HepG2 (cell line): Measurements from ENCODE around the gene PGAP3. TPM values are rescaled to one million over a fixed set of nuclear protein-coding genes. Genes with fewer than 3 reads are reported as not detected.

ENCODE experiments used
- ATAC-seq: fragments of 200-7000 bp; cut with Tn5 transposase; 3 replicates; pipeline ENCODE4 v1.9.1; 2020; ENCODE audit warnings: mild to moderate bottlenecking, moderate library complexity
- BruUV-seq: library from RNA; stranded (reverse); fragments of 400-500 nt; replicated peaks from 2 replicates; lab custom pipeline; 2021; lab: Mats Ljungman, UMichigan
- CTCF ChIA-PET: fragments of 300-600 bp; formaldehyde crosslinking; extraction: SDS; loops from one replicate; lab custom pipeline; 2021; ENCODE audit warnings: low total read pairs, inconsistent platforms, low intra/inter-chr PET ratio; lab: Yijun Ruan, JAX
- POLR2A ChIA-PET: fragments of 350-600 bp; sonication (Branson Sonifier 250); formaldehyde crosslinking; loops from one replicate; lab custom pipeline; 2020; ENCODE audit warnings: antibody characterized with exemption, inconsistent platforms; lab: Yijun Ruan, JAX
- DNase-seq: peaks from one replicate; pipeline ENCODE4 v3.0.0-alpha.2; 2015; ENCODE audit warnings: low spot score
- FAIRE-seq: peaks from 3 replicates; lab custom pipeline; 2011; peaks lifted over from hg19 to GRCh38; lab: Jason Lieb, UNC
- H2AFZ ChIP-seq: one replicate; pipeline ENCODE4 v1.6.1; 2011; ENCODE audit warnings: low read length, inconsistent platforms
- H3K27ac ChIP-seq: fragments of 300-600 bp; 3 replicates; pipeline ENCODE4 v1.8.0; 2011; ENCODE audit warnings: mixed run types, mild to moderate bottlenecking, mixed read lengths, low read length, inconsistent platforms; ENCODE audit not compliant: insufficient read depth; ENCODE audit errors: extremely low read length
- H3K27me3 ChIP-seq, 2 experiments: fragments of 200-600 bp in 1 of 2; 2 replicates in 1 of 2; 3 replicates in 1 of 2; pipeline versions ENCODE4 v1.6.0 to v1.8.0; 2011; ENCODE audit warnings: low read length in 2 of 2, mild to moderate bottlenecking in 2 of 2, moderate library complexity in 2 of 2, inconsistent platforms in 1 of 2; ENCODE audit not compliant: insufficient read depth in 2 of 2, control insufficient read depth in 1 of 2
- H3K36me3 ChIP-seq, 2 experiments: fragments of 200-600 bp in 1 of 2; replicated peaks in 1 of 2; 2 replicates in 1 of 2; 3 replicates in 1 of 2; pipeline versions ENCODE4 v1.5.1 to v1.8.0; 2011; ENCODE audit warnings: low read length in 2 of 2, inconsistent platforms in 1 of 2; ENCODE audit not compliant: insufficient read depth in 2 of 2, control insufficient read depth in 1 of 2
- H3K4me1 ChIP-seq: 2 replicates; pipeline ENCODE4 v1.5.1; 2012; ENCODE audit warnings: low read length, inconsistent platforms; ENCODE audit not compliant: insufficient read depth
- H3K4me2 ChIP-seq: 2 replicates; pipeline ENCODE4 v1.6.0; 2011; ENCODE audit warnings: low read depth, low read length, inconsistent platforms
- H3K4me3 ChIP-seq, 3 experiments: fragments of 200-600 bp in 1 of 3; sonication (generic), shearing (Covaris generic) in 1 of 3; replicated peaks in 1 of 3; 2 replicates each; pipeline ENCODE4 v1.5.1; 2011 to 2016; ENCODE audit warnings: low read length in 3 of 3, inconsistent platforms in 2 of 3, low read depth in 2 of 3, mild to moderate bottlenecking in 2 of 3, control low read depth in 1 of 3, mixed read lengths in 1 of 3; ENCODE audit not compliant: insufficient read depth in 1 of 3
- H3K79me2 ChIP-seq: one replicate; pipeline ENCODE4 v1.6.1; 2011; ENCODE audit warnings: low read length, inconsistent platforms; ENCODE audit not compliant: insufficient read depth
- H3K9ac ChIP-seq: 2 replicates; pipeline ENCODE4 v1.6.0; 2011; ENCODE audit warnings: mild to moderate bottlenecking, low read depth, low read length, inconsistent platforms; ENCODE audit not compliant: insufficient read depth
- H3K9me3 ChIP-seq: 2 replicates; pipeline ENCODE4 v1.5.1; 2012; ENCODE audit warnings: mild to moderate bottlenecking, low read length
- H4K20me1 ChIP-seq: 2 replicates; pipeline ENCODE4 v1.6.0; 2011; ENCODE audit warnings: inconsistent platforms, mild to moderate bottlenecking, low read length, moderate library complexity; ENCODE audit not compliant: insufficient read depth
- IKZF1 ChIP-seq: fragments of 450-650 bp; IDR thresholded peaks from 2 replicates; pipeline ENCODE4 v1.7.1; 2016
- MEIS1 ChIP-seq: sonication (generic); formaldehyde crosslinking; IDR thresholded peaks from 2 replicates; pipeline ENCODE4 v1.9.0; 2021; ENCODE audit warnings: mild to moderate bottlenecking, missing genetic modification reagents, moderate library complexity, borderline replicate concordance
- SAP130 ChIP-seq: IDR thresholded peaks from 2 replicates; pipeline ENCODE4 v1.6.1; 2016; ENCODE audit warnings: low read depth
- ZBTB2 ChIP-seq: sonication (generic); formaldehyde crosslinking; IDR thresholded peaks from 2 replicates; pipeline ENCODE4 v1.8.0; 2022; ENCODE audit warnings: low read depth, missing genetic modification reagents
- ZMAT3 ChIP-seq: sonication (generic); formaldehyde crosslinking; conservative IDR thresholded peaks from 2 replicates; pipeline ENCODE4 v1.7.0; 2021; ENCODE audit warnings: missing genetic modification reagents
- ZNF468 ChIP-seq: sonication (generic); formaldehyde crosslinking; IDR thresholded peaks from 2 replicates; pipeline ENCODE4 v1.8.0; 2022; ENCODE audit warnings: mild to moderate bottlenecking, moderate library complexity, missing genetic modification reagents
- ZNF501 ChIP-seq: sonication (generic); formaldehyde crosslinking; IDR thresholded peaks from 2 replicates; pipeline ENCODE4 v1.5.1; 2020; ENCODE audit warnings: mild to moderate bottlenecking, moderate library complexity, missing genetic modification reagents
- ZNF609 ChIP-seq: sonication (generic); formaldehyde crosslinking; IDR thresholded peaks from 2 replicates; pipeline ENCODE4 v1.4.0; 2020; ENCODE audit warnings: mild to moderate bottlenecking, missing genetic modification reagents, borderline replicate concordance
- WGBS: methylation state at CpG from one replicate; pipeline ENCODE4 v1.1.6; 2017; ENCODE audit warnings: low lambda C conversion rate; 5-methylcytosine and 5-hydroxymethylcytosine counted together
- in situ Hi-C: cut with HindIII; loops from 2 replicates; pipeline ENCODE4 v1.10.0; 2017; ENCODE audit warnings: low pct_unique_long_range_greater_than_20kb; ENCODE audit not compliant: extremely low pct_ligation_motif_present
- intact Hi-C: fragments of 100-400 bp; cut with micrococcal nuclease; formaldehyde crosslinking; loops from one replicate; pipeline ENCODE4 v1.10.0; 2022; ENCODE audit not compliant: unreplicated experiment
- polyA plus RNA-seq, 8 experiments: library from polyadenylated mRNA; depleted of rRNA in 3 of 8; stranded (reverse) in 7 of 8; unstranded in 1 of 8; fragments of >200 nt; fragmentation: Illumina TruSeq in 4 of 8; extraction: Trizol in 4 of 8; gene quantifications; 2 replicates each; pipeline versions ENCODE4 v1.2.1 to v1.2.3, GENCODE V29; 2011 to 2016; ENCODE audit warnings: low read depth in 4 of 8, missing spikeins in 1 of 8, mixed read lengths in 1 of 8; ENCODE audit not compliant: insufficient read depth in 1 of 8
- total RNA-seq, 5 experiments: library from RNA; depleted of rRNA; stranded (reverse); fragments of >200 nt; fragmentation: Illumina TruSeq; extraction: Trizol; gene quantifications; 2 replicates each; pipeline ENCODE4 v1.2.3, GENCODE V29; 2016; ENCODE audit warnings: low read depth in 1 of 5
- TF ChIP-seq, protein P1 (sequence below): sonication (generic); formaldehyde crosslinking; IDR thresholded peaks from 2 replicates; pipeline ENCODE4 v1.4.0; 2020; ENCODE audit warnings: mild to moderate bottlenecking, missing genetic modification reagents

The PGAP3 gene
- total and polyA plus RNA-seq, 2 of the 13 experiments (the other 11 are each of a cell fraction or from before 2014, with no cell fraction given): 11.9 to 14.6 TPM

DNA sequence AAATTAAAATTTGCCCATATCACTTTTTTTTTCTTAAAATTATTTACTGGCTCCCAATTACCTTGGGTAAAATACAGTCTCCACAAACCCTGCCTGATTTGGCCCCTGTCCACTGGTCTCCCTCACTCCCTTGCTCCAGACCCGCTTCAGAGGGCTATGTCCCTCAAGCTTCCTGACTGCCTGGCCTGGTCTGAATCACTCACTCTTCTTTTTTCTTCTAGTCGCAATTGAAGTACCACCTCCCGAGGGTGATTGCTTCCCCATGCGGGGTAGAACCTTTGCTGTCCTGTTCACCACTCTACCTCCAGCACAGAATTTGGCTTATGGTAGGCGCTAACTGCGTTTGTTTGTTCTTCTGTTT is 598 bp upstream of the PGAP3 start:
- Histone ChIP-seq H3K9me3 (no peaks in the 10 kb centered on the region), H4K20me1 (no peaks in the 10 kb centered on the region), H3K79me2 (no peaks in the 10 kb centered on the region), H3K27me3 (no peaks in the 10 kb centered on the region; a peak in 1 of 5 replicates), H3K4me3 (peak overlapping the region; percentile 72 to 76 (median 74)), H3K9ac (peak overlapping the region; percentile 83), H3K27ac (peak overlapping the region; percentile 88), H3K4me2 (peak overlapping the region; percentile 94), H2AFZ (no peak overlapping the region), H3K36me3 (peaks cover 0 to 2% of the 10 kb centered on the region in 2 experiments; a peak in 2 of 5 replicates), H3K4me1 (peaks cover 36% of the 10 kb centered on the region)
- no peak for DNase-seq
- WGBS: 5% methylated on average over 6 of the region's 6 CpGs
- no TSS peak for BruUV-seq
- in situ Hi-C loops (no loop called here), intact Hi-C loops (no loop called here)
- peak; percentile 20 for ATAC-seq
- CTCF ChIA-PET: interaction anchor here (0.6 kb wide), 1 partner anchor 33 kb away, joined by 4 read pairs; no protein-coding TSS in a partner anchor
- no peak for FAIRE-seq
- POLR2A ChIA-PET: interaction anchor here (0.9 to 4.9 kb wide), 17 partner anchors 8 to 488 kb away, joined by 3 to 118 read pairs (median 7); partner anchors contain the start of genes CDK12, ERBB2, MIEN1 and PNMT
- TF ChIP-seq ZBTB2 (CRISPR knock-in tag) (no peak), IKZF1 (no peak), ZNF468 (peak; percentile 38; the same call in 1 of the 2 replicates), SAP130 (0 out of 2 replicates have a peak, but pooled peaks have one; percentile 9), ZMAT3 (peak; percentile 20; the same call in 1 of the 2 replicates), MEIS1 (0 out of 2 replicates have a peak, but pooled peaks have one; percentile 8), ZNF609 (CRISPR knock-in tag) (peak; percentile 65; the same call in 1 of the 2 replicates), ZNF501 (peak; percentile 72; the same call in 1 of the 2 replicates)
- TF ChIP-seq, protein P1, sequence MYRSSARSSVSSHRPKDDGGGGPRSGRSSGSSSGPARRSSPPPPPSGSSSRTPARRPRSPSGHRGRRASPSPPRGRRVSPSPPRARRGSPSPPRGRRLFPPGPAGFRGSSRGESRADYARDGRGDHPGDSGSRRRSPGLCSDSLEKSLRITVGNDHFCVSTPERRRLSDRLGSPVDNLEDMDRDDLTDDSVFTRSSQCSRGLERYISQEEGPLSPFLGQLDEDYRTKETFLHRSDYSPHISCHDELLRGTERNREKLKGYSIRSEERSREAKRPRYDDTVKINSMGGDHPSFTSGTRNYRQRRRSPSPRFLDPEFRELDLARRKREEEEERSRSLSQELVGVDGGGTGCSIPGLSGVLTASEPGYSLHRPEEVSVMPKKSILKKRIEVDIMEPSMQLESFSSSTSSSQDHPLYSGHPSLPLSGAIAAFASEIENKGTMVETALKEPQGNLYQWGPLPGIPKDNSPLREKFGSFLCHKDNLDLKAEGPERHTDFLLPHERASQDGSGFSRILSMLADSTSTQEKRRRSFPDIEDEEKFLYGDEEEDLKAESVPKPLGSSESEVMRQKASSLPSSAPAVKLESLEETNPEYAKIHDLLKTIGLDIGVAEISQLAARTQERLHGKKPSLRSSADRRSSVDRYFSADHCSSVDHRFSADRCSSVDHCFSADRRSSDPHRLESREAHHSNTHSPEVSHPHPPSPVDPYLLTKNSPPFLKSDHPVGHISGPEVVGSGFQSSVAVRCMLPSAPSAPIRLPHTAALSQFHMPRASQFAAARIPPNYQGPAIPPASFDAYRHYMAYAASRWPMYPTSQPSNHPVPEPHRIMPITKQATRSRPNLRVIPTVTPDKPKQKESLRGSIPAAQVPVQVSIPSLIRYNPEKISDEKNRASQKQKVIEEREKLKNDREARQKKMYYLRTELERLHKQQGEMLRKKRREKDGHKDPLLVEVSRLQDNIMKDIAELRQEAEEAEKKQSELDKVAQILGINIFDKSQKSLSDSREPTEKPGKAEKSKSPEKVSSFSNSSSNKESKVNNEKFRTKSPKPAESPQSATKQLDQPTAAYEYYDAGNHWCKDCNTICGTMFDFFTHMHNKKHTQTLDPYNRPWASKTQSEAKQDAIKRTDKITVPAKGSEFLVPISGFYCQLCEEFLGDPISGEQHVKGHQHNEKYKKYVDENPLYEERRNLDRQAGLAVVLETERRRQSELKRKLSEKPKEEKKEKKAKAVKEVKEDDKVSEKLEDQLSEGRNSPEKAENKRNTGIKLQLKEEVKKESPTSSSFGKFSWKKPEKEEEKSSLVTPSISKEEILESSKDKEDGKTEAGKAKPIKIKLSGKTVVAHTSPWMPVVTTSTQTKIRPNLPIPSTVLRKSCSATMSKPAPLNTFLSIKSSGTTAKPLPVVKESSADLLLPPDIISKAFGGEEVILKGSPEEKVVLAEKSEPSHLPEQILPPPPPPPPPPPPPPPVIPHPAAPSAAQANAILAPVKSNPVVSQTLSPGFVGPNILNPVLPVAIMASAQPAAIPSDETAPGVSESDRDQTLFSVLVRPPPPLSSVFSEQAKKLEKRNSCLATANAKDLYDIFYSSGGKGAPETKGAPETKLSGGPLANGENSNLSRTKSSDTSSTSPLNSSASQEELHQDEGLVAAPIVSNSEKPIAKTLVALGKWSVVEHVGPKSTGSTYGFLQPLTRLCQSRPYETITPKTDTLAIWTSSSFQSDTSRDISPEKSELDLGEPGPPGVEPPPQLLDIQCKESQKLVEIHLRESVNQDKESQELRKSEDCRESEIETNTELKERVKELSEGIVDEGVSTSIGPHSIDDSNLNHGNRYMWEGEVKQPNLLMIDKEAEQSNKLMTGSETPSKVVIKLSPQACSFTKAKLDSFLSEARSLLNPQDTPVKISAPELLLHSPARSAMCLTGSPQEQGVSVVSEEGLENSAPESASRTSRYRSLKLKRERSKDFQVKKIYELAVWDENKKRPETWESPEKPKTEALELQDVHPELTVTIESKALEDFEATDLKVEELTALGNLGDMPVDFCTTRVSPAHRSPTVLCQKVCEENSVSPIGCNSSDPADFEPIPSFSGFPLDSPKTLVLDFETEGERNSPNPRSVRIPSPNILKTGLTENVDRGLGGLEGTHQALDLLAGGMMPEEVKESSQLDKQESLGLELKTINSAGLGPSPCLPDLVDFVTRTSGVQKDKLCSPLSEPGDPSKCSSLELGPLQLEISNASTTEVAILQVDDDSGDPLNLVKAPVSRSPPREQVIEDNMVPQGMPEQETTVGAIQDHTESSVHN (CRISPR knock-in tag): 0 out of 2 replicates have a peak, but pooled peaks have one; percentile 42
